NCI-H510A (cell line): Measurements from ENCODE around the gene PTAR1.
"Not testable (repeated sequence)": the region's sequence is repeated elsewhere in the genome, so short reads cannot be mapped to it uniquely, and the experiment has no call there.

Experiments used
- DNase-seq: peaks from one replicate; lab custom pipeline; 2025; lab: John Stamatoyannopoulos, UW

Gene PTAR1

GRCh38 chr9:69759421-69760277 lies at the start of gene PTAR1:
Gene PTAR1 (minus strand): TSS chr9:69760011. CDS start chr9:69759938, 73 bp downstream.
- DNase-seq, result peak; percentile 86

DNA sequence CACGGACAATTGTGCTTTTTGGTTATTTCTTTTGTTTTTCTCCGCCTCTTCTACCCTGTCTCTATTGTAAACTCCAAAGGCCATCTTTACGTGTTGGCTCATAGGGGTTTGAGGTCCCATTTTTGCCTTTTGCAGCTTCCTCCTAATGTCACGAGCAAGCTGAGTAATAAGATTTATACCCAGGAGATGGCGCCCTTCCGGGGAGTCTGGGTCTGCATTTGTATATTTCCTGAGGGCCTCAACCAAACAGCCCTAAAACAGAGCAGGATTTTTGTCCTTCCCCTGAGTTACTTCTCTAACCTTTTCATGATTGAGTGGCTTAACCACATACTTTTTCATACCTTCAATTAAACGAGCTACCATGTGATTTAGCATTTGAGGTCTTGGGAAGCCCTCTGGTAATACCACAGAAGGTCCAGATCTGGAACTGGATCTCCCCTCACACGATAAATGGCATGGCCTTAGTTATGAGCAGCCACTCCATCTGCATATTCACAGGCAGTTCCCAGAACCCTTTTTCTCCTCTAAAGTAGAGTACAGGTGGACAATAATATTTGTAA lies 49.6 kb upstream of the PTAR1 start:
- DNase-seq, result no peak

DNA sequence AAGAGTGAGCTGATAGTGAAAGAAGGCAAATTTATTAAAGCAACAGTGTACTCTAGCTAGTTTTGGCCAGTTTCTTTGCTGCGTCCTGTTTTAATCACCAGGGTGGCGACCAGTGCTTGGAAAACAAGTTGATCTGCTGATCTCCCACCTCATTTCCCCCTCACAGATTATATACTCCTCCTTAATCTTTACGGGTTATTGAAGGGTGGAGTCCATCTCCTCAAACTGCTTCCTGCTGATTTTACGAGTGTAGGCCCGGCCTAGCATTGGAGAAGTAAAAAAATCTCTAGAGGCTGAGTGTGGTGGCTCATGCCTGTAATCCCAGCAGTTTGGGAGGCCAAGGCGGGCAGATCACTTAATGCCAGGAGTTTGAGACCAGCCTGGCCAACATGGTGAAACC lies 46.8 kb upstream of the PTAR1 start:
- no peak for DNase-seq

- DNase-seq, result no peak
These were observed 46.2 kb upstream of the PTAR1 start for GRCh38 chr9:69805962-69806515.

DNA sequence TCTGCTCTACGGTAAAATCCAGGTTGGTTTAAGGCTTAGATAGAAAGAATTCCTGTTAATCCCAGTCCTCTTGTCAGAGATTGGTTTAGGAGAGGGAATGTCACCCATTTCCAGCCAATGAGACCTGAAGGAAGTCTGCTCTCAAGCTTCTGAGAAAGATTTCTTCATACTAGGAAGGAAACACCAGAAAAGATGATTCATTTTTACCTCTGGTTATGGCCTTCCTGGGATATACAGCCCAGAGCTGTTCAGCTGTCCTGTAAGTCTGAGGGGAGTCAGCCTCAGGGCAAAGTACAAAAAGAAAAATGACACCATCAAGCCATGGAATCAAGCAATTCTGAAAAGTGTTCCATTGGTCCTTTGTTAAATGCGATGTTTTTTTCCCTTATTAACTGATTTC lies 42.2 kb upstream of the PTAR1 start:
- no peak for DNase-seq

GRCh38 chr9:69800027-69800426 lies 40.2 kb upstream of the PTAR1 start:
- not testable (repeated sequence) for DNase-seq

GRCh38 chr9:69799521-69799920 lies 39.7 kb upstream of the PTAR1 start:
- DNase-seq, result not testable (repeated sequence)

GRCh38 chr9:69798744-69799143 lies 38.9 kb upstream of the PTAR1 start:
- DNase-seq, result no peak

- no peak for DNase-seq
These were observed 37.9 kb upstream of the PTAR1 start for GRCh38 chr9:69797675-69798074.

GRCh38 chr9:69794356-69794755 lies 34.5 kb upstream of the PTAR1 start:
- no peak for DNase-seq

- no peak for DNase-seq
These were observed 25.9 kb upstream of the PTAR1 start for GRCh38 chr9:69785757-69786156.

- no peak for DNase-seq
These were observed 13.4 kb upstream of the PTAR1 start for GRCh38 chr9:69773258-69773657.

DNA sequence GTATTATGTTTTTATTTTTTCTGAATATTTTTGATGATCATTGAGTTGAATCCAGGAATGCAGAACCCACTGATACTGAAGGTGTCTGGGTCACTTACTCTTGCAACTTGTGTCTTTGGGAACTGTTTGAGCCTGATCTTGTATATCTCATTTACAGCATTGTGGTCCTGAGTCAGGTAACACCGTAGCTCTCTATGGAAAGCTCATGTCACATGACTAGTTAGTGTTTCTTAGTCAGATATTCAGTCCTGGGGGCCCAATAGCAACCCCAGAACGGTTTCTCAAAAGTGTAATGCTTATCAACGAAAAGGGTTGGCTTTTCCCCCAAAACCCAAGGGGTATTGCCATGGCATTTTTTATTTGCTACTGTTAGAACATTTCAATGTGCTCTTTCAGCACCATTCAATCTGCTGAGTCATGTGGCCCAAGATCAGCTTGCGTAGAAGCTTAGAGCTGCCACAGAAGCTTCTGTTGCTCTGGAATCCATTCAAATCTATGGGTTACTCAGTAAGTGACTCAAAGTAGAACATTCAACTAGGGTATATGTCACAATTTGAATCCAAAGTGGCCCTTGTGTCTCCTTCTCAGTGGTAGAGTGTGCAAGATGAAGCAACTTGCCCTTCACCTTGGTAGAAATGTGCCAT lies 12.1 kb upstream of the PTAR1 start:
- no peak for DNase-seq

- DNase-seq, result no peak
These were observed 8.9 kb upstream of the PTAR1 start for GRCh38 chr9:69768716-69769115.

- DNase-seq, result no peak
These were observed 8.3 kb upstream of the PTAR1 start for GRCh38 chr9:69768101-69768500.

DNA sequence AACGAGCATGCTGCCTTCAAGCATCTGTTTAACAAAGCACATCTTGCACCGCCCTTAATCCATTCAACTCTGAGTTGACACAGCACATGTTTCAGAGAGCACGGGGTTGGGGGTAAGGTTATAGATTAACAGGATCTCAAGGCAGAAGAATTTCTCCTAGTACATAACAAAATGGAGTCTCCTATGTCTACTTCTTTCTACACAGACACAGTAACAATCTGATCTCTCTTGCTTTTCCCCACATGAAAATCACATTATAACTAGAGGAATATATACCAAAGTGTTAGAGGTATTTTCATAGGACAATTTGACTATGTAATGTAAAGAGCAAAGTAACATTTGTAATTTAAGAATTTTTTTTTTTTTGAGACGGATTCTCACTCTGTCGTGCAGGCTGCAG lies 4.1 kb upstream of the PTAR1 start:
- not testable (repeated sequence) for DNase-seq

GRCh38 chr9:69762527-69762926 lies 2.7 kb upstream of the PTAR1 start:
- DNase-seq, result no peak

GRCh38 chr9:69760278-69760610 lies 433 bp upstream of the PTAR1 start:
- peak; percentile 33 for DNase-seq

DNA sequence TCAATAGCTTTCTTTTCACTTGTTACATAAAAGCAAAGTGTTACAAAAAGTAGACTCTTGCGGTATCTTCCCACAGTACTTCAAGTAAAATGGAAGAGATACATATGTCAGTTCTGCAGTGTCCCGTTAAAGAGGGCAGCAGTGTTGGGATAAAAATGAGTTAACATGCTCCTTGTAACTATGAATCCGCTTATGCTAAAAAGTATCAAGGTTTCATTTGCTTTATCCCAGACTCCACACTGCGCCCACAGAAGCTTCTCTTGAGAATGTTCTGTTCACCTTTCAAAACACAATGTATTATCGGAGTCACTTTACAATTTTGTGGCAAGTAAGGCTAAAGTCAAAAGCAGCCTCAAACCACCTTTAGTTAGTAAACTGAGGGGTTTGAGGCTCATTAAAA lies 790 bp downstream of the PTAR1 start:
- DNase-seq, result no peak

DNA sequence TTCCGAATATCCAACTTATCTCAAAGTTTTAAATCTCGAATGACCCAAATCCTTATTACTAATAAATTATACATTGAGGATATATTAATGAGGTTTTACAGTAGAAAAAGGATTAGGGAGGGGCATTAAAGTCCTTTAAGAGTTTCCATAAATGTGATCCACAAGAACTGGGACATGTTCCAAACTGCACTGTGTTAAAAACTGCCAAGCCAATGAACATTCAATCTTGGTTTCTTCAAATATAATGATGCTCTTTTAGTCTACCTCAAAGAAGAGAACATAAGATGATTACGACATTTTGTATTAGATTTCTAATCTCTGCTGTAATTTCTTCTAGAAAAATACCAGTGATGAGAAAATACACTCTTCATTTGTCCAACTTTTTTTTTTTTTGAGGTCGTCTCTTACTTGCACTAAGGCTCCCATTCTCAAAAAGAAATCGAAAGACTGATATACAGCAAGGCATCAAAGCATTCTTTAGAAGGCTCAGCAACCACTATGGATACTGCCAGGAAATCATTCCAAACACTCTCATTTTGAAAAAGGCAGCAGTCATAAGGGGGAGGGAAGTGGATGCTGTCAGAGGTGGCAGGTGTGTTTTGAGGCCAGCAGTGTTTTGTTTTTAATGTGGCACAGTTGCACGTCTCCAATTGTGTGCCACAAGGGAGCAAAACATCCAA lies 1.7 kb downstream of the PTAR1 start:
- no peak for DNase-seq

- no peak for DNase-seq
These were observed 4.6 kb downstream of the PTAR1 start for GRCh38 chr9:69755205-69755604.

GRCh38 chr9:69753830-69754229 lies 6.0 kb downstream of the PTAR1 start:
- DNase-seq, result no peak
